SKM-1 (cell line): ENCODE measurements around the gene TMEM139.
A peak's percentile ranks its signal among the peaks of the same experiment; 100 is the strongest.
"Not testable (repeated sequence)": the region's sequence is repeated elsewhere in the genome, so short reads cannot be mapped to it uniquely, and the experiment has no call there.

Experiments
- DNase-seq: peaks from one replicate; lab custom pipeline; 2025; ENCODE audit not compliant: unreplicated experiment; lab: John Stamatoyannopoulos, UW

Gene TMEM139

DNA sequence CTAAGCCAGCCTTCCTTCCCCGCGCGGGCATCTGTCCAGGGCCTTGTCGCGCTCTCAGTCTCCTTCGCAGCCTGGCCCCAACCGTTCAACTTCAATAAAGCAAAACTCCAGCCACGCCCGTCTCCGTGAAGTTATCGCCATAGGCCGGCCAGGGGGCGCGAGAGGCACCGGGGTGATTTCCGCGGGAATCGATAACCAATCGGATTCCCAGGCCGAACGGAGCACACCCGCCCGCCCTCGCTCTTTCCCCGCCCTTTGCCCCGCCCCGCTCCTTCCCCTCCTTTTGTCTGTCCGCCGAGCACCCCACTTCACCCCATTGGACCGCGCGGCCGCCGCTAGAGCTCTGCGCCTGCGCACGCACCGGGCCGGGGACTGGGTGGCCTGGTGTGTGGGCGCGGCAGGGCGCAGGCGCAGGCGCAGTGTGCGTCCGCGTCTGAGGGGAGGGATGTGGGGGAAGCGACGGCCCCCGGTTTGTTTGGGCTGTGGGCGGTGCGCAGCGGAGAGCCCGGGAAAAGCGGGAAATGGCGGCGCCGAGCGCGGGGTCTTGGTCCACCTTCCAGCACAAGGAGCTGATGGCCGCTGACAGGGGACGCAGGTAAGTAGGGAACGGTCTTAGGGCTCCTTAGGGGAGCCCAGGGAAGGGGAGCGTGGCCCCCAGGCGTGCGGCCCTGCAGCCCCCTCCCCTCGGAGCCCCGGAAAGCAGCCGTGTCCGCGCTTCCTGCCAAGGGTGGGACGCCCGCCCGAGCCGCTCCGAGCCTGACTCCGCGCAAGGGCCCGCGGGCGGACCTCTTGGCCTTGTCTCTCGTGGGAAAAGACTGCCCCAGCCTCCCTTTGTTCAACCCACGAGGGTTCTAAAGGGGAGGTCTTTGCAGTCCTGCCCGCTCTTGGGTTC lies 3.4 kb downstream of the TMEM139 start, which contains the start of gene CASP2:
TSS of gene CASP2 (plus strand) at position 417 of the 892 bp plus-strand sequence. CDS start at position 522, 105 bp downstream.
- DNase-seq, result peak; percentile 94

DNA sequence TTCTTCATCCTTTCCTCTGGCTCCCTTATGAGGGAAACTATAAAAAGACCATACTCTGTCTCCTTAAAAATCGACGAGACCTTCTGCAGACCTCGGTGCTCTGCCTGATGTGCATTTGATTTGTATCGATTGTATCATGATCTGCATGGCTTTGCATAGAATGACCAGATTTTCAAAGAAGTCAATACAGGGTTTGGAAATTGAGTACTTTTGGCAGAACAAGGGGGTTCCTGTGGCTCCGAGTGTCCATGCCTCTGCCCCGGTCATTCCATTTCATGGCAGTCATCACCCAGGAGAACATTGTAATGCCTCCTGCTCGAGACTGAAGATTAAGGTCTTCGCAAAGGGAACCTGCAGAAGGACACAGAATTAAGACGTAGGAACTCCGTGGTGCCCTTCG lies 4.1 kb downstream of the TMEM139 start:
- no peak for DNase-seq

DNA sequence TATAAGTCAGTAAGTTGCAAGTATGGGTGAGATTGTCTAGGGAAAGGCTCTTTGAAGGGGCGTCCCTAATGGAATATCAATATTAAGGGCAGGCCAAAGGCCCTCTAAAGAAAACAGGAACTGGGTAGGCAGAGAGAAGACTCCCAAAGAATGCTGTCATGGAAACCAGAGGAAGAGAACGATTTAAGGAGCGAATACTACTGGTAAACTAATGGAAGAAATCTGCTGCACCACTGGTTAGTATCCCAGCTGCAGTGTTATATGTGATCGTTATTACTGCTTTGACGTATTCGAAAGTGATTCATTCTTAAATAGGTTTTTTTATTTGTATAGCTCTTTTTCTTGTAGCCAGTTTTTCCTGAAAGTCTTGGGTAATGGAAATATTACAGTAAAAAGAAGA lies 4.7 kb downstream of the TMEM139 start:
- DNase-seq, result peak; percentile 13

DNA sequence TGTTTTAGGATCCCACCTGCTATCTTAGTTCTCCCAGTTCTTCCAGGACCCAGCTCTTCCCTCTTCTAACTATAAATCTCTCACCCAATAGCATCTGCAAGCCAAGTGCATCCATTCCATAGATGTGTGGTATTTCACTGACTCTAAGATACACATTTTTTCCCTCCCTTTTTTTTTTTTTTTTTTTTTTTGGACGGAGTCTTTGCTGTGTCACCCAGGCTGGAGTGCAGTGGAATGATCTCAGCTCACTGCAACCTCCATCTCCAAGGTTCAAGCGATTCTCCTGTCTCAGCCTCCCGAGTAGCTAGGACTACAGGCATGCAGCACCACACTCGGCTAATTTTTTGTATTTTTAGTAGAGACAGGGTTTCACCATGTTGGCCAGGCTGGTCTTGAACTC lies 5.1 kb downstream of the TMEM139 start:
- not testable (repeated sequence) for DNase-seq

DNA sequence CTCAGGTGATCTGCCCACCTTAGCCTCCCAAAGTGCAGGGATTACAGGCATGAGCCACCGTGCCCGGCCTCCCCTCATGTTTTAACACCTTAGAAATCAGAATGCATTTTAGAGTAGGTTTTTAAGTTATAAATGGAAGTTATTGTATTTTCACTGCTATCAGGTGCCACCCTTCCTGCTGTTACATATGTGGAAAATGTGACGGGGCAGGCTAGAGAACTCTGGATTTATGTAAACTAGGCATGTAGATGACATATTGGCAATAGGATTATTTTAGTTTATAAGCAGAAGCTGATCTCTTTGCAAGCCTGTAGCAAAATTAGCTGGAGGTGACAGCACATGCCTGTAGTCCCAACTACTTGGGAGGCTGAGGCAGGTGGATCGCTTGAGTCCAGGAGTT lies 5.5 kb downstream of the TMEM139 start:
- no peak for DNase-seq

DNA sequence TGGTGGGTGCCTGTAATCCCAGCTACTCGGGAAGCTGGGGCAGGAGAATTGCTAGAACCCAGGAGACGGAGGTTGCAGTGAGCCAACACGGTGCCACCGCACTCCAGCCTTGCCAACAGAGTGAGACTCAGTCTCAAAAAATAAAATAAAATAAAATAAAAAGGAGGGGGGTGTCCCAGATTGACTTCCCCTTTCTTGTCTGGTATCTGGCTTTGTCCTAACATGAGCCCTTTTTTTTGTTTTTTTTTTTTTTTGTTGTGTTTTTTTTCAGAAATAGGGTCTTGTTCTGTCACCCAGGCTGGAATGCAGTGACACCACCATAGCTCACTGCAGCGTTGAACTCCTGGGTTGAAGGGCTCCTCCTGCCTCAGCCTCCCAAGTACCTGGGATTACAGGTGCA lies 8.1 kb downstream of the TMEM139 start:
- DNase-seq, result no peak

DNA sequence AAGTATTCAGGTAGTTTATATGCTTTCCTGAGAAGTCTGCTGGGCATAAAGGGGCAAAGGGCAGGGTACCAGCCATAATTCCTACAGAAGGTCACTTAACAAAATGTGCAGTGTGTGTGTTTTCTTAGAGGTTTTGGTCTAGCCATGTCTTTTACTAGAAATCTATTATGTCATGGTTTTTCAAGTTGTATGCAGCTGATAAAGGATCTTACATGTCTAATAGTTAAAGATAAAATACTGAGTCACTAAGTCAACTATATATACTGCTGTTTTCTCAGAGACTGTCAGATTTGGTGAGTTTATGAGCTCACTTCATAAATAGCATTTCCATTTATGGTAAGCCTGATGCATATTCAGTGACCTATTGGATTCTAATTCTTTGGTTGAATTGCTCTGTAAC lies 11.1 kb downstream of the TMEM139 start:
- DNase-seq, result no peak

DNA sequence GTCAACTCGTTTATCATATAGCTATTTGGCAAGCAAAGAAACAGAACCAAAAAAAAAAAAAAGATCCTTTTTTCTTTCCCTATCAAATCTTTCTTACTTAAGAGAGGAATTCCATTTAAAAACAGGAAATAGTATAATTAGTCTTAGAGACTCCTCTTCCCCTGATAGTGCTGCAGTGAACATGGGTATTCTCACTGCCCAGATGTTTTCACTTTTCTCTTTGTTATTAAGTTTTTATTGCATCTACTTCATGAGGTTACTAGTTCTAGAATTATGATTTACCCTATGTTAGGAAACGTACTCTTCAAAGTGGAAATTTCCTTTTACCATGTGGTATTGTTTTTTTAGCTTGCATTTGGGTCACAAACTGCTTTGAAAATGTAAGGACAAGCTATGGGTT lies 11.9 kb downstream of the TMEM139 start:
- no peak for DNase-seq

DNA sequence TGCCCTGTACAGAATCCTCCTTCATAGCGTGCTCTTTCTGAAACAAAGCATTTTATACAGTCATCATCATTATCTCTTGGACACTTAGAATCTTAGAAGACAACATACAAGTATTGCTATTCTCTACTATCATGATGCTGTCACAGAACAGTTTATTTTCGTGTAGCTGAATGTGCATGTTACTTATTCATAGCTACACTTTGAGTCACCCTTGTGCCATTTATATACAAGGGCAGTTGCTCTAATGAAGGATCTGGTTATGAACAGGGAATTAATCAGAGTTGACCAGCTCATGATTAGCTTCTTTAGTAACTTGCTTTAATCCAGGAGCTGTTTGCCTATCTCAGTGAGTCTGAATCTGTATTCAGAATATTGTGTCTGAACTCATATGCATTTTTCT lies 14.6 kb downstream of the TMEM139 start:
- DNase-seq, result no peak

DNA sequence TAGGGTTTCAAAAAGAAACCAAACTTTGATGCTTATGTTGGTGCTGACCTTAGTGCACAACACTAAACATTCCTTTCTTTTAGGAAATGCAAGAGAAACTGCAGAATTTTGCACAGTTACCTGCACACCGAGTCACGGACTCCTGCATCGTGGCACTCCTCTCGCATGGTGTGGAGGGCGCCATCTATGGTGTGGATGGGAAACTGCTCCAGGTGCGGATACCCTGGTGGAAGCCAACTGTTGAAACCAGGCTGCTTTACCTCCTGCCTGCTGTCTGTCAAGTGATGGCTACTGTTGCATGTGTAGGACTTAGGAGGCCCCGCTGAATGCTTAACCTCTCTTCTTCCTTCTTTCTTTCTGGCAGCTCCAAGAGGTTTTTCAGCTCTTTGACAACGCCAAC lies 15.1 kb downstream of the TMEM139 start:
- DNase-seq, result no peak

DNA sequence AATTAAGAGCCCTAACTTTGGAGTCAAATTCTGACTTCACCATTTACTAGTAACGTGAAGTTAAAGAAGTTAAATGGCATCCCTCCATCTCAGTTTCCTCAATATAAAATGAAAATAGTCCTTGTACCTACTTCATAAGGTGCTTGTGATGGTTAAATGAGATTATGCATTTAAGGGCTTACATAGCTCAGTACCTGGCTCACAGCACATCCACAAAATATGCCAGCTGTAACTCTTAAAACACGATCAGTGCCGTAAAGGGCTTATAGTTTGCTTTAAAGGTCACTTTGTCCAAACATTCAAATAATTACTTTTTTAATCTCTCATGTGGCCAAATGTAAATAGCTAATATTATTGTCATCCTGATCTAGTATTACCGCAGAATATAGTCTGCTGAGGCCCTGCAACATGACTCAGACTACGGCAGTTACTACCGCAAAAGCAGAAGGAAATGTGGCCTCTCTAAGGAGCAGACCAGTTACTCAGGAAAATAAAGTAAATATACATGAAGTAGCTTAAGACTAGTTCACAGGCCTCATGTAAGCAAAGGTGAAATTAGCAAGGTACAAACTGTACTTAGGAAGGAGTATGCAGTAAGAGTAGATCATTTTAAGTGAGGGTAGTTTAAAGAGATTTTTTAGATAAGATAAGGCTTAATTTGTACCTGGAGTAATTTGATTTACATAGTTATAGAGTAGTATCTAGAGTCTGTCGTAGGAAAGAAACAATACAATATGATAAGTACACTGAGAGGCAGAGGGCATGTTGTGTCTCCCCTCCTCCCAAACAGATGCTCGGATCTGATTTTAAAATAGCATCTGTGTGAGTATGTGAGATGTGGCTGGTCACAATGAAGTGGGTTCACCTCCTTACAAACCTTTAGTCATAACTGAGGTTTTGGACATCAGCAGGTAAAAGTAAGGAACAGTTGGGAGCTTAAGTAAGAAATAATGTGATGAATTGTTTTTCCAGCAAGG lies 16.5 kb downstream of the TMEM139 start:
- peak; percentile 85 for DNase-seq

DNA sequence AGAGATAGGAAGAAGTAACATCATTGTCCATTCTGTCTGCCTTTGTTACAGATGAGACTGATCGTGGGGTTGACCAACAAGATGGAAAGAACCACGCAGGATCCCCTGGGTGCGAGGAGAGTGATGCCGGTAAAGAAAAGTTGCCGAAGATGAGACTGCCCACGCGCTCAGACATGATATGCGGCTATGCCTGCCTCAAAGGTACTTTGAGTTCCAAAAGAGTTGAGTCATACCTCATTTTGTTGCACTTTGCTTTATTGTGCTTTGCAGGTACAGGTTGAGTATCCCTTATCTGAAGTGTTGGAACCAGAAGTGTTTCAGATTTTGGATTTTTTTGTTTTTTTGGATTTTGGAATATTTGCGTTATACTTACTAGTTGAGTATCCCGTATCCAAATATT lies 19.0 kb downstream of the TMEM139 start:
- no peak for DNase-seq

DNA sequence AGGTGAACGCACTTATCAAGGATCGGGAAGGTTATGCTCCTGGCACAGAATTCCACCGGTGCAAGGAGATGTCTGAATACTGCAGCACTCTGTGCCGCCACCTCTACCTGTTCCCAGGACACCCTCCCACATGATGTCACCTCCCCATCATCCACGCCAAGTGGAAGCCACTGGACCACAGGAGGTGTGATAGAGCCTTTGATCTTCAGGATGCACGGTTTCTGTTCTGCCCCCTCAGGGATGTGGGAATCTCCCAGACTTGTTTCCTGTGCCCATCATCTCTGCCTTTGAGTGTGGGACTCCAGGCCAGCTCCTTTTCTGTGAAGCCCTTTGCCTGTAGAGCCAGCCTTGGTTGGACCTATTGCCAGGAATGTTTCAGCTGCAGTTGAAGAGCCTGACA lies 20.2 kb downstream of the TMEM139 start:
- no peak for DNase-seq

DNA sequence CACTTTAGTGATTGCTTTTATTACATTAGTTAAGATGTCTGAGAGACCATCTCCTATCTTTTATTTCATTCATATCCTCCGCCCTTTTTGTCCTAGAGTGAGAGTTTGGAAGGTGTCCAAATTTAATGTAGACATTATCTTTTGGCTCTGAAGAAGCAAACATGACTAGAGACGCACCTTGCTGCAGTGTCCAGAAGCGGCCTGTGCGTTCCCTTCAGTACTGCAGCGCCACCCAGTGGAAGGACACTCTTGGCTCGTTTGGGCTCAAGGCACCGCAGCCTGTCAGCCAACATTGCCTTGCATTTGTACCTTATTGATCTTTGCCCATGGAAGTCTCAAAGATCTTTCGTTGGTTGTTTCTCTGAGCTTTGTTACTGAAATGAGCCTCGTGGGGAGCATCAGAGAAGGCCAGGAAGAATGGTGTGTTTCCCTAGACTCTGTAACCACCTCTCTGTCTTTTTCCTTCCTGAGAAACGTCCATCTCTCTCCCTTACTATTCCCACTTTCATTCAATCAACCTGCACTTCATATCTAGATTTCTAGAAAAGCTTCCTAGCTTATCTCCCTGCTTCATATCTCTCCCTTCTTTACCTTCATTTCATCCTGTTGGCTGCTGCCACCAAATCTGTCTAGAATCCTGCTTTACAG lies 20.8 kb downstream of the TMEM139 start:
- peak; percentile 37 for DNase-seq

DNA sequence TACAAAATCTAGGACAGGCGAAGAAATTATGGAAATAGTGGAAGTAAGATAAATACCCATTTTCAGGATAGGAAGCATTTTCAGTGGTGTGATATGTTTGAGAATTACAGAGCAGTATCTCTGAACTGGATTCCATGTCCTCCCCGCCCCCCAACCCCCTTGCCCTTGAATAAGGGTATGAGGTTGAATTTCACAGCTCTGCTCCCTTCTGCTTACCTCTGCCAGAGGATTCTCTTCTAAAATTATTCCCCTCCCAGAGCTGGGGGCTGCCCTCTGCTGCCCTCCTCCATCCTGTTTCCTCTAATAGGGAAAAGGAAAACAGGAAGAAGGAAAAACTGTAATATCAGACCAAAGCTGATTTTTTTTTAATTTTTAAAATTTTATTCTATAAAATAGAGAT lies 23.9 kb downstream of the TMEM139 start:
- DNase-seq, result no peak

DNA sequence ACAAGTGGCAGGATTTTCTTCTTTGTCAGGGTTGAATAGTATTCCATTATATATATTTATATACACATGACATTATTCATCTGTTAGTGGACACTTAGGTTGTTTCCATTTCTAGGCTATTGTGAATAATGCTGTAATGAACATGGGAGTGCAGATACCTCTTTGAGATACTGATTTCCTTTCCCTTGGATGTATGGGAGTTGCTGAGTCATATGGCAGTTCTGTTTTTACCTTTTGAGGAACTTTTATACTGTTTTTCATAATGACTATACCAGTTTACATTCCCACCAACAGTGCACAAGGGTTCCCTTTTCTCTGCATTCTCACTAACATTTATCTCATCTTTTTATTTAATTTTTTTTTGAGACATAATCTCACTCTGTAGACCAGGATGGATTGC lies 29.4 kb downstream of the TMEM139 start:
- no peak for DNase-seq

DNA sequence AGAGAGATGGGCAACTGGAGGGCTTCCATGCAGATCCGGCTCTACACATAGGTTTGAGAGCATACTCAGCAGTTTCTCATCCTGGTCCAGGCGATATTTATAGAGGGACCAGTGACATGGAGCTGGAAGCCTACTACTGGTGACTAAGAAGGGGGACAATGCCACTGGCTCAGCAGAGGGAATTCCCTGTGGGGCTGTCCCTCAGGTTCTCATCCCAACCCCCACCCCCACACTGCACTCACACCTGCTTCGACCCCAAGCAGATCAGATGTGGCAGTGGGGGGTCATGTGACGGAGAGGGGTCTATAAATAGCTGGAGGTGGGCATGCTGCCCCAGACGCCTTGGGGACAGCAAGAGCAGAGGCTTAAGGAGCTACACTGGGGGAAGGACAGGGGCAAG lies 31.0 kb downstream of the TMEM139 start, which contains the start of gene CLCN1:
TSS of gene CLCN1 (plus strand) at position 336 of the 400 bp plus-strand sequence. CDS start 102 bp downstream, outside the sequence.
- DNase-seq, result no peak

DNA sequence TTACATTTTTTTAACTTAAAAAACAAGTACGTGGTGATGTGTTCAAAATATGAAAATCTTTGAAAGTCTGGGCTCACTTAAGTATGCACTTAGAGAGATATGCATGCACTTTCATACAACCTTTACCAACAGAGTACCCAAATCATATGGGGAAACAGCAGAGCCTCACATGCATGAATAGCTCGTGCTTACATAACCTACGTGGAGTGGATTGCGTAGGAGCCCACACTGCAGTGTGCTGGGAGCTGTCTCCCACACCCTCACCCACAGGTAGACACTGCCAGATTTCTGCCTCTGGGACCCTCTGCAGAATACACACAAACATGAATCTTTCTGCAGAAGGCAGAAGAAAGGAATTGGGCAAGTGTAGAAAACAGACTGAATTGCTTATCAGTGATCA lies 31.7 kb downstream of the TMEM139 start:
- DNase-seq, result no peak

DNA sequence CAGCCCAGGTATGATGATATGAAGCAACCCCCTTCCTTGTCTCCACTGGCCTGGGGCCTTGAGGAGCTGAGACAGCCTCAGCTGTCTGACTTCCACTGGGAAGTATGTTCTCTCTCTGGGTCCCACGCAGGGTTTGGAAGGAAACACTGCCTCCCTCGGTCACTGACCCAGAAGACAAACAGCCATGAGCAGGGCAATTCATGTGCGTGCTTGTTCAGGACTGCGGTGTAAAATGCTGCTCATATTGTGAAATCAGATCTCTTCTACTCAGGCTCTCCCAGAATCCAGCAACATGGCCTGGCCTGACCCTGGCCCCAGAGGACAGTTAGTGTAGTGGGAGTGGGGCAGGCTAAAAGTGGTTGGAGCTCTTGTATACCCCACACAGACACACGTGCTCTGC lies 33.9 kb downstream of the TMEM139 start:
- peak; percentile 34 for DNase-seq

DNA sequence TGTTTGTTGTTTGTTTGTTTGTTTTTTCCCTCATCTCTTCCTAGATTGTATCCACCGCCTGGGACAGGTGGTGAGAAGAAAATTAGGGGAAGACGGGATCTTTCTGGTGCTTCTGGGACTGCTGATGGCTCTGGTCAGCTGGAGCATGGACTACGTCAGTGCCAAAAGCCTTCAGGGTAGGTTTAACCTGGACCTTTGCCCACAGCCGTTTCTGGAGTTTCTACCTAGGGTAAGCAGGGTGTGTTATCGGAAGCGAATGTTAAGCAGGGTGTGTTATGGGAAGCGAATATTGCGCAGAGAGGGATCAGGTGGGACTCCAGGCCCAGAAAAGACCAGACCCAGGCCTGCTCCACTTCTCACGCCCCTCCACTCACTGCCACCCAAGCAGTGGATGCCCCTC lies 35.9 kb downstream of the TMEM139 start:
- DNase-seq, result no peak

DNA sequence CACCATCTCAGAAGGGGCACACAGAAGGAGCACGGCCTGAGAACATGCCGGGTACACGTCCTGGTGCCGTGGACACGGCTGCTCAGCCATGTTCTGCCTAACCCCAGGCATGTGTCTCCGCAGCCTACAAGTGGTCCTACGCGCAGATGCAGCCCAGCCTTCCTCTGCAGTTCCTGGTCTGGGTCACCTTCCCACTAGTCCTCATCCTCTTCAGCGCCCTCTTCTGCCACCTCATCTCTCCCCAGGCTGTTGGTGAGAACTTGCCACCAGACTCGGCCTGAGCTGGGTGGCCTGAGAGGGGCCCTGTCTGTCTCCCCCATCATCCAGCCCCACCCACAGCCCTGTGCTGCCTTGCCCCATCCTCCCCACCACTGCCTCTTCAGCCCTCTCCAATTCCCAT lies 36.5 kb downstream of the TMEM139 start:
- no peak for DNase-seq
